Erythroblast (primary cell): Measurements from ENCODE around the gene ADGRD1.

Source experiments
- GATA1 ChIP-seq: IDR thresholded peaks from 2 replicates; pipeline ENCODE4 v1.6.1; 2011; ENCODE audit warnings: low read depth, mild to moderate bottlenecking, control low read depth, low read length, moderate library complexity
- POLR2A ChIP-seq: IDR thresholded peaks from 2 replicates; pipeline ENCODE4 v1.6.1; 2011; ENCODE audit warnings: mild to moderate bottlenecking, low read length

DNA sequence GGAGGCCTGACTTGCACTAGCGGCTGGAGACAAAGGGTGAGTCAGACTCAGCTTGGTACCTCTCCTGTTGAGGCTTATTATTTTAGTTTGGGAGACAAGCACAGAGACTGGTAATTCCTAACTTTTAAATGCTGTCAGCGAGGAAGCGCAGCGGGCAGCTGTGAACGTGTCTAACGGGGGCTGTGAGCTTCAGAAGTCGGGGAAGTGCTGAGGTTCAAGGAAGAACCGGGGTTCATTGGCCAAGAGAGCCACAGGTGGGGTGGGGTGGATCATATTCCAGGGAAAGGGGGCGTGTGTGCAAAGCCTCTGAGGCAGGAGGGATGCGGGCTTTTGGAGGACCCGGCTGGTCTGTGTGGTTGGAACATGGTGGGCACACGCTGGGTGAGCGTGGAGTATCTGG lies 36.1 kb upstream of the ADGRD1 start:
- TF ChIP-seq POLR2A, result no peak
- no peak for TF ChIP-seq GATA1
